Liver (tissue), 9 donors: ENCODE data around the gene ELMO2. TPM values are rescaled to one million over a fixed set of nuclear protein-coding genes. Genes with fewer than 3 reads are reported as not detected.

Source experiments
- DNase-seq: peaks from one replicate; pipeline ENCODE4 v3.0.0-alpha.2; 2017; ENCODE audit warnings: low spot score
- H3K27ac ChIP-seq, 2 donors: one replicate each; pipeline ENCODE4 v1.7.0; 2013; ENCODE audit warnings: inconsistent platforms in 2 of 2, low read length in 2 of 2, control low read depth in 1 of 2, low read depth in 1 of 2, mild to moderate bottlenecking in 1 of 2
- H3K27me3 ChIP-seq, 4 donors: one replicate each; pipeline versions ENCODE4 v1.6.1 to v1.7.0; 2013; ENCODE audit warnings: low read length in 3 of 4, inconsistent platforms in 1 of 4, mild to moderate bottlenecking in 1 of 4, moderate library complexity in 1 of 4; ENCODE audit not compliant: control insufficient read depth in 4 of 4, insufficient read depth in 4 of 4
- H3K36me3 ChIP-seq, 4 donors: one replicate each; pipeline versions ENCODE4 v1.6.1 to v1.7.0; 2013; ENCODE audit warnings: low read length in 3 of 4, mild to moderate bottlenecking in 3 of 4, low read depth in 1 of 4, moderate library complexity in 1 of 4; ENCODE audit not compliant: control insufficient read depth in 4 of 4, insufficient read depth in 3 of 4
- H3K4me1 ChIP-seq, 4 donors: one replicate each; pipeline versions ENCODE4 v1.6.1 to v1.7.0; 2013; ENCODE audit warnings: low read length in 3 of 4, mild to moderate bottlenecking in 3 of 4, moderate library complexity in 1 of 4; ENCODE audit not compliant: control insufficient read depth in 4 of 4, insufficient read depth in 4 of 4
- H3K4me3 ChIP-seq, 3 donors: one replicate each; pipeline versions ENCODE4 v1.6.1 to v1.7.0; 2013; ENCODE audit warnings: low read length in 3 of 3, control low read depth in 1 of 3, low read depth in 1 of 3, mild to moderate bottlenecking in 1 of 3
- H3K9ac ChIP-seq, 2 donors: one replicate each; pipeline ENCODE4 v1.7.0; 2013; ENCODE audit warnings: low read length in 2 of 2, mild to moderate bottlenecking in 2 of 2, moderate library complexity in 2 of 2, control low read depth in 1 of 2, low read depth in 1 of 2
- H3K9me3 ChIP-seq, 4 donors: one replicate each; pipeline versions ENCODE4 v1.6.1 to v1.7.0; 2013; ENCODE audit warnings: low read length in 3 of 4; ENCODE audit not compliant: control insufficient read depth in 4 of 4
- ATF3 ChIP-seq: IDR thresholded peaks from 2 replicates; pipeline ENCODE4 v1.6.1; 2016; ENCODE audit warnings: antibody characterized with exemption
- CTCF ChIP-seq: fragments of 150-350 bp; IDR thresholded peaks from 2 replicates; pipeline ENCODE4 v1.5.1; 2017; ENCODE audit warnings: improper control_type of control experiment, low read depth, low read length; ENCODE audit not compliant: missing input control
- EGR1 ChIP-seq, 2 donors: IDR thresholded peaks; 2 replicates each; pipeline ENCODE4 v1.6.1; 2016 to 2018; ENCODE audit warnings: antibody characterized with exemption in 2 of 2, low read depth in 2 of 2
- FOXA1 ChIP-seq: IDR thresholded peaks from 2 replicates; pipeline ENCODE4 v1.6.1; 2016; ENCODE audit warnings: antibody characterized with exemption
- FOXA2 ChIP-seq: IDR thresholded peaks from 2 replicates; pipeline ENCODE4 v1.6.1; 2016; ENCODE audit warnings: antibody characterized with exemption
- GABPA ChIP-seq, 2 donors: IDR thresholded peaks in 1 of 2; conservative IDR thresholded peaks in 1 of 2; 2 replicates each; pipeline ENCODE4 v1.6.1; 2016; ENCODE audit warnings: antibody characterized with exemption in 2 of 2, mild to moderate bottlenecking in 1 of 2, moderate library complexity in 1 of 2
- HNF4A ChIP-seq, 2 donors: conservative IDR thresholded peaks; 2 replicates each; pipeline ENCODE4 v1.6.1; 2016; ENCODE audit warnings: antibody characterized with exemption in 2 of 2, mild to moderate bottlenecking in 2 of 2
- JUND ChIP-seq, 2 donors: IDR thresholded peaks; 2 replicates each; pipeline ENCODE4 v1.6.1; 2016; ENCODE audit warnings: antibody characterized with exemption in 2 of 2
- MAX ChIP-seq: IDR thresholded peaks from 2 replicates; pipeline ENCODE4 v1.6.1; 2016; ENCODE audit warnings: antibody characterized with exemption
- NR2F2 ChIP-seq: IDR thresholded peaks from 2 replicates; pipeline ENCODE4 v1.6.1; 2016; ENCODE audit warnings: antibody characterized with exemption
- RAD21 ChIP-seq, 2 donors: IDR thresholded peaks; 2 replicates each; pipeline ENCODE4 v1.6.1; 2016; ENCODE audit warnings: antibody characterized with exemption in 2 of 2, mild to moderate bottlenecking in 2 of 2
- REST ChIP-seq: IDR thresholded peaks from 2 replicates; pipeline ENCODE4 v1.6.1; 2016; ENCODE audit warnings: antibody characterized with exemption, mild to moderate bottlenecking
- RXRA ChIP-seq, 2 donors: IDR thresholded peaks; 2 replicates each; pipeline ENCODE4 v1.6.1; 2017 to 2018; ENCODE audit warnings: antibody characterized with exemption in 2 of 2, mild to moderate bottlenecking in 1 of 2
- SP1 ChIP-seq: IDR thresholded peaks from 2 replicates; pipeline ENCODE4 v1.6.1; 2018; ENCODE audit warnings: antibody characterized with exemption, mild to moderate bottlenecking
- TAF1 ChIP-seq: conservative IDR thresholded peaks from 2 replicates; pipeline ENCODE4 v1.6.1; 2016; ENCODE audit warnings: antibody characterized with exemption, mild to moderate bottlenecking
- ZBTB33 ChIP-seq: IDR thresholded peaks from 2 replicates; pipeline ENCODE4 v1.6.1; 2016; ENCODE audit warnings: antibody characterized with exemption
- WGBS: extraction: QIAGEN DNeasy Blood & Tissue Kit; methylation state at CpG from one replicate; pipeline ENCODE4 v1.1.7; 2013; 5-methylcytosine and 5-hydroxymethylcytosine counted together
- polyA plus RNA-seq, 2 donors: library from polyadenylated mRNA; stranded (reverse) in 1 of 2; unstranded in 1 of 2; fragments of 200-250 nt in 1 of 2; fragments of >200 nt in 1 of 2; fragmentation: Nextera tagmentation in 1 of 2; extraction: Ambion mirVana in 1 of 2; gene quantifications; one replicate each; pipeline versions ENCODE4 v1.2.1 to v1.2.3, GENCODE V29; 2013 to 2015
- total RNA-seq, 2 donors: library from RNA; depleted of rRNA; stranded (reverse); fragments of >200 nt; gene quantifications; one replicate each; pipeline ENCODE4 v1.2.3, GENCODE V29; 2014
- donor health status: healthy.
- donor health status: healthy.
- donor health status: healthy.
- donor health status: healthy.
- donor health status: healthy.

The ELMO2 gene
- total and polyA plus RNA-seq, 4 donors = 7.9 to 16.0 (median 13.9) TPM

- Histone ChIP-seq H3K36me3 (no peaks in the 10 kb centered on the region), H3K9ac (no peak overlapping the region), H3K9me3 (no peaks in the 10 kb centered on the region), H3K27ac (no peak overlapping the region), H3K27me3 (no peaks in the 10 kb centered on the region), H3K4me3 (no peak overlapping the region), H3K4me1 (no peaks in the 10 kb centered on the region)
- no peak for DNase-seq
- 80% methylated on average over 16 of the region's 16 CpGs for WGBS
- no peak for TF ChIP-seq GABPA (IDR thresholded peaks at IDR 0.05 in 1 of 2, conservative IDR thresholded peaks at IDR 0.05 in 1 of 2)
These were observed 78.1 kb downstream of the ELMO2 start for GRCh38 chr20:46328200-46328882.

- TF ChIP-seq ZBTB33 = no peak
- TF ChIP-seq CTCF = no peak
- TF ChIP-seq FOXA2 = no peak
- no peak for TF ChIP-seq RAD21 (IDR thresholded peaks at IDR 0.05)
- TF ChIP-seq ATF3 = no peak
- no peak for TF ChIP-seq GABPA (IDR thresholded peaks at IDR 0.05 in 1 of 2, conservative IDR thresholded peaks at IDR 0.05 in 1 of 2)
- no peak for TF ChIP-seq JUND (IDR thresholded peaks at IDR 0.05)
- TF ChIP-seq SP1 = no peak
- no peak for TF ChIP-seq FOXA1
- no peak for TF ChIP-seq NR2F2
- no peak for TF ChIP-seq RXRA (IDR thresholded peaks at IDR 0.05)
- TF ChIP-seq TAF1 = no peak
- H3K27me3 ChIP-seq = no peaks in the 10 kb centered on the region
These were observed 78.9 kb downstream of the ELMO2 start for GRCh38 chr20:46327557-46327956.

GRCh38 chr20:46325789-46326188, 80.6 kb downstream of the ELMO2 start:
- DNase-seq = no peak
- H3K36me3 ChIP-seq = no peaks in the 10 kb centered on the region
- no peaks in the 10 kb centered on the region for H3K27me3 ChIP-seq
- TF ChIP-seq JUND (IDR thresholded peaks at IDR 0.05) (no peak), GABPA (IDR thresholded peaks at IDR 0.05 in 1 of 2, conservative IDR thresholded peaks at IDR 0.05 in 1 of 2) (no peak), SP1 (no peak), MAX (no peak), TAF1 (no peak), RXRA (IDR thresholded peaks at IDR 0.05) (no peak), ATF3 (no peak), CTCF (no peak), REST (no peak), EGR1 (IDR thresholded peaks at IDR 0.05; ENCODE audit: low read depth in 2 of 2) (no peak), HNF4A (conservative IDR thresholded peaks at IDR 0.05) (no peak)
- H3K4me1 ChIP-seq = no peaks in the 10 kb centered on the region
- WGBS = 69% methylated on average over 1 of the region's 1 CpG
- H3K4me3 ChIP-seq = no peak overlapping the region
- no peak overlapping the region for H3K27ac ChIP-seq
- H3K9me3 ChIP-seq = no peaks in the 10 kb centered on the region
- H3K9ac ChIP-seq = no peak overlapping the region

More at GRCh38 chr20:46327557-46327956, 78.9 kb downstream of the ELMO2 start:
- Histone ChIP-seq H3K4me3 (no peak overlapping the region), H3K27ac (no peak overlapping the region), H3K9me3 (no peaks in the 10 kb centered on the region), H3K36me3 (no peaks in the 10 kb centered on the region), H3K9ac (no peak overlapping the region), H3K4me1 (no peaks in the 10 kb centered on the region)
- no peak for DNase-seq
- 94% methylated on average over 6 of the region's 6 CpGs for WGBS
